ENCODE measurements around the gene OR7A10.

OR7A10 gene

GRCh38 chr19:14848822-14849221, at the start of gene OR7A10:
TSS of gene OR7A10 (minus strand) at chr19:14848922. CDS start at chr19:14841877, 7,045 bp downstream.
- Histone ChIP-seq H3K27me3 (ENCODE audit: control insufficient read depth, insufficient read depth, low read length) (peaks cover 2% of the 10 kb centered on the region), H3K9ac (ENCODE audit: low read depth, low read length) (no peak within 1 kb of the TSS)

DNA sequence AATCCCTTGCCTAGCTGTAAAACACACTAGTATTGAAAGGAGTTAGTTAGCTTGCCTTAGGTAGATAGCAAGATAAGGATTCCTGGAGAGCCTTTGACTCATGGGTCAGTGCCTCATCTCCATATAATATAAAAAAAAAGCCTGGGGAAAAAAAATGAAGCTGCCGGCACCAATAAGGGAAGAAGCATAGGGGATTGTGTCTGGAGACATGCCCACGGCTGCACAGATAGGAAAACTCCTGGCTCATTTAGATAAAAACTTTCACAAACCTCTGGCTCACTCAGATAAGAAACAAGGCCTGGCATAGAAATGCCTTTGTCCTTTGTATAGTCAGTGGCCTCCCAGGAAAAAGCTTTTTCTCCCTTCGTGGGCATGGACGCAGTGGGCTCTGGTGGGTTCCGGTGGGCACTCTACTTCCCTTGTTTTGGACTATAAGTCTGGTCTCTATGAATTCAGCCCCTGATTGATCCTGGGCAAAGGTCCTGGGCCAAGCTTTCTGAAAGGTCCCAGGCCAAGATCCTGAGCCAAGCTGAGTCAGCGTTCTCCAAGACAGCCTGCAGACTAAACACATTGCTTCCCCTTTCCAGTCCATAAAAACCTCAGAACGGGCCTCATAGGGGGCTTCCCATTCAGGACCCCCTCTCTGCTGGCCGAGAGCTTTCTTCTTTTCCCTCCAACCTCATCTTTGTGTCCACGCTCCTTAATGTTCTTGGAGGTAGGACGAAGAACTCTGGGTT, 42.1 kb upstream of the OR7A10 start:
- H3K4me1 ChIP-seq (ENCODE audit: control insufficient read depth, insufficient read depth, low read length), result peaks cover 2% of the 10 kb centered on the region
- no peaks in the 10 kb centered on the region for H3K27me3 ChIP-seq (ENCODE audit: control insufficient read depth, insufficient read depth, low read length)
- no peaks in the 10 kb centered on the region for H3K9me3 ChIP-seq (ENCODE audit: control insufficient read depth, insufficient read depth, low read length)
- H3K4me3 ChIP-seq (ENCODE audit: low read depth, low read length), result no peak overlapping the region
- H3K9ac ChIP-seq (ENCODE audit: low read depth, low read length), result no peak overlapping the region
- no peaks in the 10 kb centered on the region for H3K36me3 ChIP-seq (ENCODE audit: control insufficient read depth, insufficient read depth, low read length)

More at GRCh38 chr19:14848822-14849221, at the start of gene OR7A10:
- Histone ChIP-seq H3K4me1 (ENCODE audit: control insufficient read depth, insufficient read depth, low read length) (no peaks in the 10 kb centered on the region), H3K9me3 (ENCODE audit: control insufficient read depth, insufficient read depth, low read length) (no peaks in the 10 kb centered on the region), H3K4me3 (ENCODE audit: low read depth, low read length) (no peak within 1 kb of the TSS), H3K36me3 (ENCODE audit: control insufficient read depth, insufficient read depth, low read length) (no peaks in the 10 kb centered on the region)

GRCh38 chr19:14889994-14890642, 41.4 kb upstream of the OR7A10 start:
- no peak overlapping the region for H3K9ac ChIP-seq (ENCODE audit: low read depth, low read length)
- H3K9me3 ChIP-seq (ENCODE audit: control insufficient read depth, insufficient read depth, low read length), result no peaks in the 10 kb centered on the region
- H3K4me3 ChIP-seq (ENCODE audit: low read depth, low read length), result no peak overlapping the region
- no peaks in the 10 kb centered on the region for H3K36me3 ChIP-seq (ENCODE audit: control insufficient read depth, insufficient read depth, low read length)
- H3K4me1 ChIP-seq (ENCODE audit: control insufficient read depth, insufficient read depth, low read length), result peaks cover 2% of the 10 kb centered on the region
- no peaks in the 10 kb centered on the region for H3K27me3 ChIP-seq (ENCODE audit: control insufficient read depth, insufficient read depth, low read length)

DNA sequence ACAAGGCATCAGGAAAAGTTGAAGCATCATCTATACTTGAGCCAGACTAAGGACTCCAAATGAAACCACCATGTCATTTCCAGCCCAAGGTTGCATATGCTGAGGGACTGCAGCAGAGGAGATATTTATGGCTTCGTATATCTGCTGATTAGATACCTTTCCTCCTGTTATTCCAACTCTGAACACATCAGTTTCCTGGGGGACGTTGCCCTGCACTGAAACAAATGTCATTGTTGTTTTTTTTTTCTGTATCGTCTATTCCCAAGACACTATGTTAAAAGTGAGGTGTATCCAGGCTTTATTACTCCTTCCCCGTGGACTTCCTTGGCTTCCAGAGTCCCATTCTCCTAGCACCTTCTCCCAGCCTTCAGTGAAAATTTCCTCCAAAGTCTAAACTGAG, 37.3 kb upstream of the OR7A10 start, which contains the start of gene OR7A17:
OR7A17 (minus strand) TSS at position 101 of the 400 bp plus-strand sequence. CDS start 4,777 bp downstream, outside the sequence.
- Histone ChIP-seq H3K9me3 (ENCODE audit: control insufficient read depth, insufficient read depth, low read length) (no peaks in the 10 kb centered on the region), H3K27me3 (ENCODE audit: control insufficient read depth, insufficient read depth, low read length) (peaks cover 6% of the 10 kb centered on the region), H3K4me1 (ENCODE audit: control insufficient read depth, insufficient read depth, low read length) (peaks cover 2% of the 10 kb centered on the region), H3K4me3 (ENCODE audit: low read depth, low read length) (no peak within 1 kb of the TSS), H3K9ac (ENCODE audit: low read depth, low read length) (no peak within 1 kb of the TSS), H3K36me3 (ENCODE audit: control insufficient read depth, insufficient read depth, low read length) (no peaks in the 10 kb centered on the region)

GRCh38 chr19:14871619-14872230, 23.0 kb upstream of the OR7A10 start:
- Histone ChIP-seq H3K9me3 (ENCODE audit: control insufficient read depth, insufficient read depth, low read length) (peaks cover 4% of the 10 kb centered on the region), H3K36me3 (ENCODE audit: control insufficient read depth, insufficient read depth, low read length) (no peaks in the 10 kb centered on the region), H3K27me3 (ENCODE audit: control insufficient read depth, insufficient read depth, low read length) (no peaks in the 10 kb centered on the region), H3K9ac (ENCODE audit: low read depth, low read length) (no peak overlapping the region), H3K4me3 (ENCODE audit: low read depth, low read length) (no peak overlapping the region), H3K4me1 (ENCODE audit: control insufficient read depth, insufficient read depth, low read length) (no peaks in the 10 kb centered on the region)

- no peak overlapping the region for H3K4me3 ChIP-seq (ENCODE audit: low read depth, low read length)
- no peaks in the 10 kb centered on the region for H3K4me1 ChIP-seq (ENCODE audit: control insufficient read depth, insufficient read depth, low read length)
- H3K36me3 ChIP-seq (ENCODE audit: control insufficient read depth, insufficient read depth, low read length), result no peaks in the 10 kb centered on the region
- no peaks in the 10 kb centered on the region for H3K27me3 ChIP-seq (ENCODE audit: control insufficient read depth, insufficient read depth, low read length)
- H3K9me3 ChIP-seq (ENCODE audit: control insufficient read depth, insufficient read depth, low read length), result peaks cover 4% of the 10 kb centered on the region
- no peak overlapping the region for H3K9ac ChIP-seq (ENCODE audit: low read depth, low read length)
Measured at GRCh38 chr19:14868497-14868896, 19.8 kb upstream of the OR7A10 start.

- no peak overlapping the region for H3K4me3 ChIP-seq (ENCODE audit: low read depth, low read length)
- no peak overlapping the region for H3K9ac ChIP-seq (ENCODE audit: low read depth, low read length)
- peaks cover 2% of the 10 kb centered on the region for H3K27me3 ChIP-seq (ENCODE audit: control insufficient read depth, insufficient read depth, low read length)
- no peaks in the 10 kb centered on the region for H3K36me3 ChIP-seq (ENCODE audit: control insufficient read depth, insufficient read depth, low read length)
- no peaks in the 10 kb centered on the region for H3K9me3 ChIP-seq (ENCODE audit: control insufficient read depth, insufficient read depth, low read length)
- H3K4me1 ChIP-seq (ENCODE audit: control insufficient read depth, insufficient read depth, low read length), result no peaks in the 10 kb centered on the region
Measured at GRCh38 chr19:14843578-14843977, 5.1 kb downstream of the OR7A10 start.

DNA sequence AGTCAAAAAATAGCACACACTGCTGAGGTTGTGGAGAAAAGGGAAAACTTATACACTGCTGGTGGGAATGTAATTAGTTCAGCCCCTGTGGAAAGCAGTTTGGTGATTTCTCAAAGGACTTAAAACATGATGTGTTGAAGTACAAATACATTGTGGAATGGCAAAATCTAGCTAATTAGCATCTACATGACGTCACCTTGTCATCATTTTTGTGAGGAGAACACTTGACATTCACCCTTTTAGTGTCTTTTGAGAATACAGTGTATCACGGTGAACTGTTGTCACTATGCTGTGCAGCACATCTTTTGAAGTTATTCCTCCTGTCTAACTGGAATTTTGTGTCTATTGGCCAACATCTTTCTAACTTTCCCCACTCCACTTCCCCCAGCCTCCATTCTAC, 5.6 kb downstream of the OR7A10 start:
- Histone ChIP-seq H3K36me3 (ENCODE audit: control insufficient read depth, insufficient read depth, low read length) (no peaks in the 10 kb centered on the region), H3K4me3 (ENCODE audit: low read depth, low read length) (no peak overlapping the region), H3K9ac (ENCODE audit: low read depth, low read length) (no peak overlapping the region), H3K9me3 (ENCODE audit: control insufficient read depth, insufficient read depth, low read length) (no peaks in the 10 kb centered on the region), H3K27me3 (ENCODE audit: control insufficient read depth, insufficient read depth, low read length) (peaks cover 2% of the 10 kb centered on the region), H3K4me1 (ENCODE audit: control insufficient read depth, insufficient read depth, low read length) (no peaks in the 10 kb centered on the region)

GRCh38 chr19:14840206-14840605, 8.5 kb downstream of the OR7A10 start:
- Histone ChIP-seq H3K9me3 (ENCODE audit: control insufficient read depth, insufficient read depth, low read length) (no peaks in the 10 kb centered on the region), H3K36me3 (ENCODE audit: control insufficient read depth, insufficient read depth, low read length) (no peaks in the 10 kb centered on the region), H3K9ac (ENCODE audit: low read depth, low read length) (no peak overlapping the region), H3K27me3 (ENCODE audit: control insufficient read depth, insufficient read depth, low read length) (peaks cover 2% of the 10 kb centered on the region), H3K4me1 (ENCODE audit: control insufficient read depth, insufficient read depth, low read length) (no peaks in the 10 kb centered on the region), H3K4me3 (ENCODE audit: low read depth, low read length) (no peak overlapping the region)

DNA sequence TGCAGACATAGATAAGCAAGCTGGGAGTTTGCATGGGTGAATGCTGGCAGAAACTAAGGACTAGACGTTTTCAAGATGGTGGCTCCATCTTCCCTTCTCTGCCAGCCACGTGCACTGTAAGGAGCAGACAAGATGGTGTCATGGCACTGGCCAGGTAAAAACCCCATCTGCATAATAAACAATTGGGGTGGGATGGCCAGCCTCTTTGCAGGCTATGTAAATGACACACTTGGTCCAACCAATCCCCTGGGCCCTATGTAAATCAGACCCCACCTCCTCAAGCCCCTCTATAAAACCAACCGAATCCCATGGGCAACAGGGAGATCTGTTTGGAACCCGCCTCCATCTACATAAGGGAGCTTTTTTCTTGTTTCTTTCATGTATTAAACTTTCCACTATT, 11.3 kb downstream of the OR7A10 start:
- H3K27me3 ChIP-seq (ENCODE audit: control insufficient read depth, insufficient read depth, low read length), result no peaks in the 10 kb centered on the region
- no peak overlapping the region for H3K9ac ChIP-seq (ENCODE audit: low read depth, low read length)
- peaks cover 4% of the 10 kb centered on the region for H3K4me1 ChIP-seq (ENCODE audit: control insufficient read depth, insufficient read depth, low read length)
- H3K9me3 ChIP-seq (ENCODE audit: control insufficient read depth, insufficient read depth, low read length), result no peaks in the 10 kb centered on the region
- H3K36me3 ChIP-seq (ENCODE audit: control insufficient read depth, insufficient read depth, low read length), result no peaks in the 10 kb centered on the region
- no peak overlapping the region for H3K4me3 ChIP-seq (ENCODE audit: low read depth, low read length)

DNA sequence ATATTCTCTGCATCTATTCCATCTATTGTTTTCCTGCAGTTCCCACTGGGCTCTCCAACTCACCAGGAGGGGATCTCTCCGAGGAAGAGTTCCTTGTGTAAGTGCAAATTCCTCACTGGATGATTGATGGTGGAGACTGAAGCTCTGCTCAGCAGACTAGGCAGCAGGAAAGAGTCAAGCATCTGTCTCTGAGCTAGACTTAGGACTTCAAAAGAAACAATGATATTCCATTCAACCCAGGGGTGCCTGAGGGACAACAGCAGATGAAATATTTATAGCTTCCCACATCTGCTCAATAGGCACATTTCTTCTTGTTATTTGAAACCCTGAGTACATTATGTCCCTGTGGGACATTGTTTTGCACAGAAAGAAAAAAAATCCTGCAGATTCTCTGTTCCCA, 13.7 kb downstream of the OR7A10 start, which contains the start of the genes OR7A5 and OR7C1:
OR7A5 (minus strand) TSS at position 175 of the 400 bp plus-strand sequence. CDS start 6,944 bp downstream, outside the sequence.
OR7C1 (minus strand) TSS at position 175 of the 400 bp plus-strand sequence. CDS start 35,049 bp downstream, outside the sequence.
- Histone ChIP-seq H3K27me3 (ENCODE audit: control insufficient read depth, insufficient read depth, low read length) (no peaks in the 10 kb centered on the region), H3K4me1 (ENCODE audit: control insufficient read depth, insufficient read depth, low read length) (peaks cover 4% of the 10 kb centered on the region), H3K36me3 (ENCODE audit: control insufficient read depth, insufficient read depth, low read length) (no peaks in the 10 kb centered on the region), H3K4me3 (ENCODE audit: low read depth, low read length) (no peak within 1 kb of the TSS), H3K9ac (ENCODE audit: low read depth, low read length) (no peak within 1 kb of the TSS), H3K9me3 (ENCODE audit: control insufficient read depth, insufficient read depth, low read length) (no peaks in the 10 kb centered on the region)

All from iPS-15b (cell line).